Mesenchymal stem cell (in vitro differentiated cells and primary cell): ENCODE results near the gene BCKDHB.

Experiments
- DNase-seq: peaks from one replicate; pipeline ENCODE4 v3.0.0-alpha.2; 2013
- H2AFZ ChIP-seq: one replicate; pipeline ENCODE4 v1.6.1; 2013; ENCODE audit warnings: low read depth, mild to moderate bottlenecking, control low read depth, inconsistent platforms, low read length, moderate library complexity
- H2AK5ac ChIP-seq: 2 replicates; pipeline ENCODE4 v1.6.1; 2013; ENCODE audit warnings: low read length, moderate library complexity, mild to moderate bottlenecking, inconsistent platforms; ENCODE audit not compliant: severe bottlenecking
- H2BK120ac ChIP-seq: one replicate; pipeline ENCODE4 v1.6.1; 2013; ENCODE audit warnings: low read depth, mild to moderate bottlenecking, inconsistent platforms, low read length, moderate library complexity
- H2BK12ac ChIP-seq, 2 experiments: one replicate each; pipeline ENCODE4 v1.6.1; 2013; ENCODE audit warnings: inconsistent platforms in 2 of 2, low read length in 2 of 2, mild to moderate bottlenecking in 2 of 2, moderate library complexity in 2 of 2, control low read depth in 1 of 2
- H2BK15ac ChIP-seq: one replicate; pipeline ENCODE4 v1.6.1; 2013; ENCODE audit warnings: mild to moderate bottlenecking, low read depth, inconsistent platforms; ENCODE audit not compliant: poor library complexity, severe bottlenecking
- H2BK5ac ChIP-seq: 2 replicates; pipeline ENCODE4 v1.6.1; 2013; ENCODE audit warnings: low read depth, mild to moderate bottlenecking, low read length, control low read depth, inconsistent platforms; ENCODE audit not compliant: poor library complexity, severe bottlenecking
- H3K14ac ChIP-seq, 2 experiments: one replicate each; pipeline ENCODE4 v1.6.1; 2013; ENCODE audit warnings: inconsistent platforms in 2 of 2, low read length in 2 of 2, control low read depth in 1 of 2, mild to moderate bottlenecking in 1 of 2, moderate library complexity in 1 of 2
- H3K18ac ChIP-seq, 2 experiments: one replicate each; pipeline ENCODE4 v1.6.1; 2013; ENCODE audit warnings: inconsistent platforms in 2 of 2, low read length in 2 of 2, control low read depth in 1 of 2, low read depth in 1 of 2, mild to moderate bottlenecking in 1 of 2
- H3K23ac ChIP-seq, 2 experiments: one replicate each; pipeline ENCODE4 v1.6.1; 2013; ENCODE audit warnings: inconsistent platforms in 2 of 2, low read length in 2 of 2, mild to moderate bottlenecking in 2 of 2, moderate library complexity in 2 of 2, control low read depth in 1 of 2
- H3K27ac ChIP-seq: 2 replicates; pipeline ENCODE4 v1.5.1; 2013; ENCODE audit warnings: mild to moderate bottlenecking, moderate library complexity, low read length, control low read depth, inconsistent platforms; ENCODE audit not compliant: poor library complexity, severe bottlenecking
- H3K27me3 ChIP-seq, 2 experiments: 2 replicates each; pipeline versions ENCODE4 v1.6.1 to v1.7.0; 2013; ENCODE audit warnings: low read length in 2 of 2, mild to moderate bottlenecking in 2 of 2, moderate library complexity in 2 of 2, control low read depth in 1 of 2, inconsistent platforms in 1 of 2; ENCODE audit not compliant: control insufficient read depth in 1 of 2, insufficient read depth in 1 of 2
- H3K36me3 ChIP-seq, 2 experiments: 2 replicates each; pipeline versions ENCODE4 v1.6.1 to v1.7.0; 2013; ENCODE audit warnings: low read length in 2 of 2, control low read depth in 1 of 2, inconsistent platforms in 1 of 2, low read depth in 1 of 2, mild to moderate bottlenecking in 1 of 2; ENCODE audit not compliant: insufficient read depth in 2 of 2, control insufficient read depth in 1 of 2
- H3K4ac ChIP-seq, 2 experiments: one replicate each; pipeline ENCODE4 v1.6.1; 2013; ENCODE audit warnings: inconsistent platforms in 2 of 2, low read length in 2 of 2, mild to moderate bottlenecking in 2 of 2, moderate library complexity in 2 of 2, control low read depth in 1 of 2, low read depth in 1 of 2
- H3K4me1 ChIP-seq: 2 replicates; pipeline ENCODE4 v1.6.1; 2013; ENCODE audit warnings: low read depth, low read length, control low read depth; ENCODE audit not compliant: control insufficient read depth, insufficient read depth
- H3K4me2 ChIP-seq: 2 replicates; pipeline ENCODE4 v1.6.1; 2013; ENCODE audit warnings: low read length, mild to moderate bottlenecking, inconsistent platforms; ENCODE audit not compliant: poor library complexity, severe bottlenecking
- H3K4me3 ChIP-seq, 2 experiments: 2 replicates each; pipeline versions ENCODE4 v1.5.1 to v1.7.0; 2013; ENCODE audit warnings: low read length in 2 of 2, mild to moderate bottlenecking in 2 of 2, control low read depth in 1 of 2, low read depth in 1 of 2; ENCODE audit not compliant: insufficient read depth in 1 of 2
- H3K79me1 ChIP-seq: replicated peaks from 2 replicates; pipeline ENCODE4 v1.6.1; 2013; ENCODE audit warnings: mild to moderate bottlenecking, control low read depth, low read length, inconsistent platforms; ENCODE audit not compliant: poor library complexity, severe bottlenecking
- H3K9ac ChIP-seq: 2 replicates; pipeline ENCODE4 v1.7.0; 2013; ENCODE audit warnings: mild to moderate bottlenecking, low read length, moderate library complexity
- H3K9me3 ChIP-seq: 2 replicates; pipeline ENCODE4 v1.7.0; 2013; ENCODE audit warnings: mild to moderate bottlenecking, low read length; ENCODE audit not compliant: control insufficient read depth
- H4K8ac ChIP-seq: one replicate; pipeline ENCODE4 v1.6.1; 2013; ENCODE audit warnings: inconsistent platforms, mild to moderate bottlenecking, low read length, moderate library complexity
- H4K91ac ChIP-seq: one replicate; pipeline ENCODE4 v1.6.1; 2013; ENCODE audit warnings: mild to moderate bottlenecking, low read length, inconsistent platforms
- WGBS: methylation state at CpG from one replicate; pipeline ENCODE4 v1.1.7; 2013; ENCODE audit warnings: mixed read lengths; 5-methylcytosine and 5-hydroxymethylcytosine counted together

Gene BCKDHB

GRCh38 chr6:80271074-80271473 is 164.6 kb downstream of the BCKDHB start:
- Histone ChIP-seq H2BK12ac (no peak overlapping the region), H2BK5ac (no peak overlapping the region), H3K23ac (no peak overlapping the region), H3K4ac (no peak overlapping the region), H2AK5ac (no peak overlapping the region), H3K4me3 (no peak overlapping the region), H2BK15ac (no peak overlapping the region), H4K91ac (no peak overlapping the region), H3K27me3 (no peaks in the 10 kb centered on the region), H2AFZ (no peak overlapping the region), H3K9me3 (no peaks in the 10 kb centered on the region), H2BK120ac (no peak overlapping the region), H3K18ac (no peak overlapping the region), H3K4me2 (no peak overlapping the region), H3K79me1 (peaks cover 1% of the 10 kb centered on the region), H3K27ac (no peak overlapping the region), H3K14ac (no peak overlapping the region), H3K36me3 (no peaks in the 10 kb centered on the region), H3K4me1 (no peaks in the 10 kb centered on the region), H4K8ac (no peak overlapping the region), H3K9ac (no peak overlapping the region)
- WGBS = 80% methylated on average over 1 of the region's 2 CpGs
- DNase-seq = no peak

GRCh38 chr6:80272988-80273387 is 166.5 kb downstream of the BCKDHB start:
- no peak for DNase-seq
- Histone ChIP-seq H2BK120ac (no peak overlapping the region), H3K27ac (no peak overlapping the region), H3K4ac (no peak overlapping the region), H3K36me3 (no peaks in the 10 kb centered on the region), H3K27me3 (no peaks in the 10 kb centered on the region), H3K4me3 (no peak overlapping the region), H4K91ac (no peak overlapping the region), H4K8ac (no peak overlapping the region), H3K18ac (no peak overlapping the region), H3K14ac (no peak overlapping the region), H3K23ac (no peak overlapping the region), H3K9me3 (no peaks in the 10 kb centered on the region), H2BK15ac (no peak overlapping the region), H2AK5ac (no peak overlapping the region), H3K4me2 (no peak overlapping the region), H2BK5ac (no peak overlapping the region), H3K4me1 (no peaks in the 10 kb centered on the region), H2BK12ac (no peak overlapping the region), H3K9ac (no peak overlapping the region), H3K79me1 (peaks cover 1% of the 10 kb centered on the region), H2AFZ (no peak overlapping the region)
- no CpG with 5 or more reads among the region's 4 CpGs for WGBS

- H3K79me1 ChIP-seq = no peaks in the 10 kb centered on the region
- no peak overlapping the region for H3K9ac ChIP-seq
- no peaks in the 10 kb centered on the region for H3K27me3 ChIP-seq
- no peak overlapping the region for H4K8ac ChIP-seq
- no peaks in the 10 kb centered on the region for H3K36me3 ChIP-seq
- WGBS = no CpG with 5 or more reads among the region's 2 CpGs
- no peak overlapping the region for H3K4ac ChIP-seq
- no peak overlapping the region for H2BK120ac ChIP-seq
- H4K91ac ChIP-seq = no peak overlapping the region
- no peak overlapping the region for H2BK5ac ChIP-seq
- H3K27ac ChIP-seq = no peak overlapping the region
- no peak overlapping the region for H3K4me3 ChIP-seq
- no peaks in the 10 kb centered on the region for H3K4me1 ChIP-seq
- no peak overlapping the region for H3K18ac ChIP-seq
- no peak overlapping the region for H2BK12ac ChIP-seq
- H3K14ac ChIP-seq = no peak overlapping the region
- no peak for DNase-seq
- H3K9me3 ChIP-seq = no peaks in the 10 kb centered on the region
- H3K4me2 ChIP-seq = no peak overlapping the region
- no peak overlapping the region for H3K23ac ChIP-seq
- H2AK5ac ChIP-seq = no peak overlapping the region
- H2AFZ ChIP-seq = no peak overlapping the region
- no peak overlapping the region for H2BK15ac ChIP-seq
Measured at GRCh38 chr6:80276861-80277260, 170.4 kb downstream of the BCKDHB start.

- WGBS = no CpG with 5 or more reads among the region's 1 CpG
Measured at GRCh38 chr6:80277501-80277900, 171.0 kb downstream of the BCKDHB start.

More at GRCh38 chr6:80277501-80277900, 171.0 kb downstream of the BCKDHB start:
- Histone ChIP-seq H3K23ac (no peak overlapping the region), H3K27ac (no peak overlapping the region), H3K4ac (no peak overlapping the region), H2AK5ac (no peak overlapping the region), H3K27me3 (no peaks in the 10 kb centered on the region), H3K14ac (no peak overlapping the region), H3K18ac (no peak overlapping the region), H3K4me2 (no peak overlapping the region), H3K9ac (no peak overlapping the region), H2AFZ (no peak overlapping the region), H2BK15ac (no peak overlapping the region), H4K91ac (no peak overlapping the region), H3K4me1 (no peaks in the 10 kb centered on the region), H3K9me3 (no peaks in the 10 kb centered on the region), H2BK120ac (no peak overlapping the region), H3K36me3 (no peaks in the 10 kb centered on the region), H2BK5ac (no peak overlapping the region), H3K4me3 (no peak overlapping the region), H3K79me1 (no peaks in the 10 kb centered on the region), H4K8ac (no peak overlapping the region), H2BK12ac (no peak overlapping the region)
- no peak for DNase-seq
